ENCODE results near the gene CTDSP1. TPM values are rescaled to one million over a fixed set of nuclear protein-coding genes. Genes with fewer than 3 reads are reported as not detected.

CTDSP1 gene
- total RNA-seq, 1 donor from 2014 or later, result 41.8 TPM

DNA sequence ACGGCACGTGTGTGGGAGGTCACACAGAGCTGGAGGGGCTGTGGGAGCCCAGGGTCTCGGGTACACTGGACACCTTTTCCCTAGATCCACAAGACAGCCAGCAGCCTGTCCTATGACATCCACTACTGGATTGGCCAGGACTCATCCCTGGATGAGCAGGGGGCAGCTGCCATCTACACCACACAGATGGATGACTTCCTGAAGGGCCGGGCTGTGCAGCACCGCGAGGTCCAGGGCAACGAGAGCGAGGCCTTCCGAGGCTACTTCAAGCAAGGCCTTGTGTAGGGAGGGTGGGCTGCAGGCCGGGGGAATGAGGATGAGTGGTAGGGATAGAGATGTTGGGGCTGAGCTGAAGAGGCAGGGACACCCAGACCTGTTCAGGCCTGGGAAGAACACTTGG, 25.9 kb downstream of the CTDSP1 start:
- Mint-ChIP-seq H3K4me1 (ENCODE audit: low read depth, unreplicated experiment) (no peaks in the 10 kb centered on the region), H3K27ac (ENCODE audit: unreplicated experiment) (no peak overlapping the region), H3K9me3 (ENCODE audit: unreplicated experiment) (peaks cover 2% of the 10 kb centered on the region), H3K27me3 (ENCODE audit: low read depth, unreplicated experiment) (peaks cover 22% of the 10 kb centered on the region), H3K36me3 (ENCODE audit: low read depth, unreplicated experiment) (peaks cover 2% of the 10 kb centered on the region), H3K4me3 (ENCODE audit: unreplicated experiment) (no peak overlapping the region)
- Histone ChIP-seq H3K9ac (ENCODE audit: low read length) (no peak overlapping the region), H3K9me3 (ENCODE audit: insufficient read depth, low read depth, low read length) (no peaks in the 10 kb centered on the region), H3K36me3 (ENCODE audit: insufficient read depth, low read length) (no peaks in the 10 kb centered on the region), H3K4me1 (ENCODE audit: insufficient read depth, low read length) (no peaks in the 10 kb centered on the region), H2AFZ (ENCODE audit: low read depth, low read length) (no peak overlapping the region), H4K20me1 (ENCODE audit: insufficient read depth, low read length) (no peaks in the 10 kb centered on the region), H3K27me3 (ENCODE audit: insufficient read depth, low read length) (no peaks in the 10 kb centered on the region), H3K79me2 (ENCODE audit: insufficient read depth, low read length) (no peaks in the 10 kb centered on the region), H3K4me3 (ENCODE audit: insufficient read depth, low read depth, low read length) (no peak overlapping the region), H3K4me2 (ENCODE audit: low read length) (no peak overlapping the region), H3K27ac (ENCODE audit: low read depth, low read length) (no peak overlapping the region)
- TF ChIP-seq, protein P1, sequence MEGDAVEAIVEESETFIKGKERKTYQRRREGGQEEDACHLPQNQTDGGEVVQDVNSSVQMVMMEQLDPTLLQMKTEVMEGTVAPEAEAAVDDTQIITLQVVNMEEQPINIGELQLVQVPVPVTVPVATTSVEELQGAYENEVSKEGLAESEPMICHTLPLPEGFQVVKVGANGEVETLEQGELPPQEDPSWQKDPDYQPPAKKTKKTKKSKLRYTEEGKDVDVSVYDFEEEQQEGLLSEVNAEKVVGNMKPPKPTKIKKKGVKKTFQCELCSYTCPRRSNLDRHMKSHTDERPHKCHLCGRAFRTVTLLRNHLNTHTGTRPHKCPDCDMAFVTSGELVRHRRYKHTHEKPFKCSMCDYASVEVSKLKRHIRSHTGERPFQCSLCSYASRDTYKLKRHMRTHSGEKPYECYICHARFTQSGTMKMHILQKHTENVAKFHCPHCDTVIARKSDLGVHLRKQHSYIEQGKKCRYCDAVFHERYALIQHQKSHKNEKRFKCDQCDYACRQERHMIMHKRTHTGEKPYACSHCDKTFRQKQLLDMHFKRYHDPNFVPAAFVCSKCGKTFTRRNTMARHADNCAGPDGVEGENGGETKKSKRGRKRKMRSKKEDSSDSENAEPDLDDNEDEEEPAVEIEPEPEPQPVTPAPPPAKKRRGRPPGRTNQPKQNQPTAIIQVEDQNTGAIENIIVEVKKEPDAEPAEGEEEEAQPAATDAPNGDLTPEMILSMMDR (IDR thresholded peaks at IDR 0.05; ENCODE audit: insufficient read depth, low read depth, low read length), result no peak
- TF ChIP-seq EZH2 (IDR thresholded peaks at IDR 0.05; ENCODE audit: insufficient read depth, low read length), result no peak
- FAIRE-seq (no peak), DNase-seq (ENCODE audit: low read depth) (no peak)

DNA sequence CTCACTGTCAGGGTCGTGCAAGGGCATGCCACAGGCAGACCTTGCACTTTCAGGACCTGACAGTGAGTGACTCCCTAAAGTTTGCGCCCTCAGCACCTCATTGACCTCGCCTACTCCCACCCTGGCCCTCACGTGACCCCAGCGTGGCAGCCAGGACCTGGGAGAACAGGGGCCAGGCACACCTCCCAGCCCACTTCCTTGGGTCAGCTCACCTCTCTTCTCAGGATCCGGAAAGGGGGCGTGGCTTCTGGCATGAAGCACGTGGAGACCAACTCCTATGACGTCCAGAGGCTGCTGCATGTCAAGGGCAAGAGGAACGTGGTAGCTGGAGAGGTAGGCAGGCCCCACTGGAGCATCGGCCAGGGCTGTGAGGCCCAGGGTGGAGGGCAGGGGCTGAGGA, 28.1 kb downstream of the CTDSP1 start:
- Mint-ChIP-seq H3K4me1 (ENCODE audit: low read depth, unreplicated experiment) (no peaks in the 10 kb centered on the region), H3K4me3 (ENCODE audit: unreplicated experiment) (no peak overlapping the region), H3K36me3 (ENCODE audit: low read depth, unreplicated experiment) (no peaks in the 10 kb centered on the region), H3K27me3 (ENCODE audit: low read depth, unreplicated experiment) (peaks cover 30% of the 10 kb centered on the region), H3K27ac (ENCODE audit: unreplicated experiment) (no peak overlapping the region), H3K9me3 (ENCODE audit: unreplicated experiment) (peaks cover 4% of the 10 kb centered on the region)
- FAIRE-seq (no peak), DNase-seq (ENCODE audit: low read depth) (no peak)
- Histone ChIP-seq H4K20me1 (ENCODE audit: insufficient read depth, low read length) (no peaks in the 10 kb centered on the region), H3K36me3 (ENCODE audit: insufficient read depth, low read length) (no peaks in the 10 kb centered on the region), H3K9ac (ENCODE audit: low read length) (no peak overlapping the region), H2AFZ (ENCODE audit: low read depth, low read length) (no peak overlapping the region), H3K4me1 (ENCODE audit: insufficient read depth, low read length) (no peaks in the 10 kb centered on the region), H3K9me3 (ENCODE audit: insufficient read depth, low read depth, low read length) (no peaks in the 10 kb centered on the region), H3K27me3 (ENCODE audit: insufficient read depth, low read length) (peaks cover 6% of the 10 kb centered on the region), H3K79me2 (ENCODE audit: insufficient read depth, low read length) (no peaks in the 10 kb centered on the region), H3K4me2 (ENCODE audit: low read length) (no peak overlapping the region), H3K4me3 (ENCODE audit: insufficient read depth, low read depth, low read length) (no peak overlapping the region), H3K27ac (ENCODE audit: low read depth, low read length) (no peak overlapping the region)
- TF ChIP-seq, protein P1 (IDR thresholded peaks at IDR 0.05; ENCODE audit: insufficient read depth, low read depth, low read length), result no peak
- TF ChIP-seq EZH2 (IDR thresholded peaks at IDR 0.05; ENCODE audit: insufficient read depth, low read length), result no peak

DNA sequence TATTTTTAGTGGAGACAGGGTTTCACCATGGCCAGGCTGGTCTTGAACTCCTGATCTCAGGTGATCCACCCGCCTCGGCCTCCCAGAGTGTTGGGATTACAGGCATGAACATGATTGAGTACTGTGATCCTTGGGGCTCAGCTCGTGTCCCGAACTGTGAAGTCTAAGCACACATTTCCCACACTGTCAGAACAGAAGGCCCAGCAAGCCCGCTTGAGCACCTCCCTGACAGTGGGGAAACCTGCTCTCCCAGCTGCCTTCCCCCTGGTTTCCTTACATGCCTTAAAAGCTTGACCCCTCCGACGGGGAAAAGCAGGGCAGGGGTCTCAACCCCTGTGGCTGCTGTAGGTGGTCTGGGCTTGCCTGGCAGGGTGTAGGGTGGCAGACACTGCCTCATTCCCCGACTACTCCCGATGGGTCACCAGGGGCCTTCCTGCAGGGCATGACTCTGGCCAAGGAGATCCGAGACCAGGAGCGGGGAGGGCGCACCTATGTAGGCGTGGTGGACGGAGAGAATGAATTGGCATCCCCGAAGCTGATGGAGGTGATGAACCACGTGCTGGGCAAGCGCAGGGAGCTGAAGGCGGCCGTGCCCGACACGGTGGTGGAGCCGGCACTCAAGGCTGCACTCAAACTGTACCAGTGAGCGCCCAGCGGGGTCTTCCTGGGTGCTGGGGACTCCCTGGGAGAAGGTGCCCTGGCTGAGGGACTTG, 29.3 kb downstream of the CTDSP1 start:
- no peak for TF ChIP-seq EZH2 (IDR thresholded peaks at IDR 0.05; ENCODE audit: insufficient read depth, low read length)
- TF ChIP-seq, protein P1 (IDR thresholded peaks at IDR 0.05; ENCODE audit: insufficient read depth, low read depth, low read length), result no peak

More for the DNA sequence above, 29.3 kb downstream of the CTDSP1 start:
- Mint-ChIP-seq H3K36me3 (ENCODE audit: low read depth, unreplicated experiment) (no peaks in the 10 kb centered on the region), H3K4me1 (ENCODE audit: low read depth, unreplicated experiment) (no peaks in the 10 kb centered on the region), H3K27me3 (ENCODE audit: low read depth, unreplicated experiment) (peaks cover 27% of the 10 kb centered on the region), H3K9me3 (ENCODE audit: unreplicated experiment) (peaks cover 4% of the 10 kb centered on the region), H3K27ac (ENCODE audit: unreplicated experiment) (no peak overlapping the region), H3K4me3 (ENCODE audit: unreplicated experiment) (no peak overlapping the region)
- no peaks in the 10 kb centered on the region for H3K4me1 ChIP-seq (ENCODE audit: insufficient read depth, low read length)
- H4K20me1 ChIP-seq (ENCODE audit: insufficient read depth, low read length), result no peaks in the 10 kb centered on the region
- DNase-seq (ENCODE audit: low read depth) (no peak), FAIRE-seq (no peak)
- H3K27me3 ChIP-seq (ENCODE audit: insufficient read depth, low read length), result peaks cover 6% of the 10 kb centered on the region
- H3K9ac ChIP-seq (ENCODE audit: low read length), result no peak overlapping the region
- no peaks in the 10 kb centered on the region for H3K79me2 ChIP-seq (ENCODE audit: insufficient read depth, low read length)
- no peak overlapping the region for H3K4me2 ChIP-seq (ENCODE audit: low read length)
- no peak overlapping the region for H3K4me3 ChIP-seq (ENCODE audit: insufficient read depth, low read depth, low read length)
- no peaks in the 10 kb centered on the region for H3K9me3 ChIP-seq (ENCODE audit: insufficient read depth, low read depth, low read length)
- no peak overlapping the region for H3K27ac ChIP-seq (ENCODE audit: low read depth, low read length)
- no peak overlapping the region for H2AFZ ChIP-seq (ENCODE audit: low read depth, low read length)
- no peaks in the 10 kb centered on the region for H3K36me3 ChIP-seq (ENCODE audit: insufficient read depth, low read length)

Measured in astrocyte (in vitro differentiated cells and primary cell).